Neural crest cell (in vitro differentiated cells): ENCODE data around the gene ACY1. TPM values are rescaled to one million over a fixed set of nuclear protein-coding genes. Genes with fewer than 3 reads are reported as not detected.
"Not testable (repeated sequence)": the region's sequence is repeated elsewhere in the genome, so short reads cannot be mapped to it uniquely, and the experiment has no call there.

Experiments used
- DNase-seq: peaks from one replicate; pipeline ENCODE4 v3.0.0; 2021; ENCODE audit warnings: low read depth, mixed read lengths, low spot score
- H3K27ac Mint-ChIP-seq: one replicate; pipeline ENCODE4 v1.8.0; 2021; ENCODE audit warnings: mild to moderate bottlenecking, mixed read lengths; ENCODE audit not compliant: unreplicated experiment
- H3K27me3 Mint-ChIP-seq: 2 replicates; pipeline ENCODE4 v1.8.0; 2021; ENCODE audit warnings: low read depth, mild to moderate bottlenecking, mixed read lengths
- H3K36me3 Mint-ChIP-seq: 2 replicates; pipeline ENCODE4 v1.8.0; 2021; ENCODE audit warnings: low read depth, mild to moderate bottlenecking, mixed read lengths
- H3K4me1 Mint-ChIP-seq: 2 replicates; pipeline ENCODE4 v1.8.0; 2021; ENCODE audit warnings: mixed read lengths
- H3K4me3 Mint-ChIP-seq: one replicate; pipeline ENCODE4 v1.8.0; 2021; ENCODE audit warnings: mild to moderate bottlenecking, mixed read lengths
- H3K9me3 Mint-ChIP-seq: 2 replicates; pipeline ENCODE4 v1.8.0; 2021; ENCODE audit warnings: mixed read lengths
- CTCF ChIP-seq: fragments of 200-600 bp; sonication (generic); conservative IDR thresholded peaks from 2 replicates; pipeline ENCODE4 v1.5.0; 2021; ENCODE audit warnings: antibody characterized with exemption, mild to moderate bottlenecking
- total RNA-seq: library from RNA; stranded (reverse); gene quantifications from 2 replicates; pipeline ENCODE4 v1.2.1, GENCODE V29; 2021

The ACY1 gene
- total RNA-seq, 1 donor from 2014 or later: 32.5 TPM

DNA sequence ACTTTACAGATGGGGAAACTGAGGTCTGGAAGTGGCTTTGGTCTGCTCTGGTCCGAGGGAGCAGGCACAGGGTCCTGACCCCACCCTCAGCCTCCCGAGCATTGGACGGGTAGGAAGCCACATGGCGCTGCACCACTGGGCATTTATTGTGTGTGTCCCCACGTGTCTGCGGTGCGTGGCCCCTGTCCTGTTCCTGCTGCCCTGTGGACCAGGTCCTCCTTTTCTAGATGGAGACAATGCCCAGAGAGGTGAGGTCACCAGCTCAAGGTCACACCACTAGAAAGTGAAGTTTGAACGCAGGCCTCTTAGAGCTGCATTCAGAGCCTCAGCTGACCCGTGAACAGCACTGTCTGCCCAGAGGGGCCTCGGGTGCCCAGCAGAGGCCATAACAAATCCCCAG is 46.2 kb downstream of the ACY1 start:
- H3K27me3 Mint-ChIP-seq: no peaks in the 10 kb centered on the region
- no peak overlapping the region for H3K4me3 Mint-ChIP-seq
- H3K9me3 Mint-ChIP-seq: no peaks in the 10 kb centered on the region

GRCh38 chr3:52030714-52031310 is 47.5 kb downstream of the ACY1 start:
- peaks cover 10% of the 10 kb centered on the region for H3K4me1 Mint-ChIP-seq
- no peaks in the 10 kb centered on the region for H3K36me3 Mint-ChIP-seq
- no peaks in the 10 kb centered on the region for H3K27me3 Mint-ChIP-seq
- no peak for TF ChIP-seq CTCF
- no peak for DNase-seq
- no peak overlapping the region for H3K27ac Mint-ChIP-seq
- no peak overlapping the region for H3K4me3 Mint-ChIP-seq
- H3K9me3 Mint-ChIP-seq: no peaks in the 10 kb centered on the region

More for the DNA sequence above, 46.2 kb downstream of the ACY1 start:
- no peak for TF ChIP-seq CTCF
- no peak for DNase-seq
- Mint-ChIP-seq H3K36me3 (no peaks in the 10 kb centered on the region), H3K4me1 (peaks cover 23% of the 10 kb centered on the region), H3K27ac (no peak overlapping the region)

DNA sequence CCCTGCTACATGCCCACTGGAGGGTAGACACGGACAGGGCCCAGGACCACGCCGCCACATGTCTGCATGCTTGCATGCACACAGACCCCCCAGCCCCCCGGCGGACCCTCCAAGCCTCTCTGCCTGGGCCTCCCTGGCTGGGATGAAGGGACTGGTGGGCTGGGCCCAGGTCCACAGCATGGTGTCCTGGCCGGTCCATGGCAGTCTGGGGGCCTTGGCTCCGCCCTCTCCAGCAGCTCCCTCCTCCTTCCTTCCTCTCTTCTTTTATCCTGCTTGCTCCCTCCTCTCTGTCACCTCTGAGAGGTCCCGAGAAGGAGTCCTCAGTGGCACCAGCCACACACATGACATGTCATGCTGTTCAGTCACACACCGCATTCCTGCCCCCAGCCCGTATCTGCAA is 48.6 kb downstream of the ACY1 start:
- no peak overlapping the region for H3K27ac Mint-ChIP-seq
- TF ChIP-seq CTCF: no peak
- no peaks in the 10 kb centered on the region for H3K36me3 Mint-ChIP-seq
- H3K27me3 Mint-ChIP-seq: no peaks in the 10 kb centered on the region
- peaks cover 5% of the 10 kb centered on the region for H3K4me1 Mint-ChIP-seq
- no peaks in the 10 kb centered on the region for H3K9me3 Mint-ChIP-seq
- DNase-seq: no peak
- H3K4me3 Mint-ChIP-seq: no peak overlapping the region

GRCh38 chr3:52032702-52033408 is 49.5 kb downstream of the ACY1 start:
- Mint-ChIP-seq H3K27ac (no peak overlapping the region), H3K36me3 (no peaks in the 10 kb centered on the region), H3K4me3 (no peak overlapping the region), H3K27me3 (no peaks in the 10 kb centered on the region), H3K9me3 (no peaks in the 10 kb centered on the region), H3K4me1 (peaks cover 5% of the 10 kb centered on the region)
- DNase-seq: no peak
- no peak for TF ChIP-seq CTCF

DNA sequence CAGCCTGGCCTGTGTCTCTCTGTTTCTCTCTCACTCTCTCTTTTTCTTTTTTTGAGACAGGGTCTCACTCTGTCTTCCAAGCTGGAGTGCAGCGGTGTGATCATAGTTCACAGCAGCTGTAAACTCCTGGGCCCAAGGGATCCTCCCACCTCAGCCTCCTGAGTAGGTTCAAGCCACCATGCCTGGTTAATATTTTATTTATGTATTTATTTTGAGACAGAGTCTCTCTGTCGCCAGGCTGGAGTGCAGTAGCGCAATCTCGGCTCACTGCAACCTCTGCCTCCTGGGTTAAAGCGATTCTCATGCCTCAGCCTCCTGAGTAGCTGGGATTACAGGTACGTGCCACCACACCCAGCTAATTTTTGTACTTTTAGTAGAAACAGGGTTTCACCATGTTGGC is 50.4 kb downstream of the ACY1 start:
- H3K27ac Mint-ChIP-seq, H3K27me3 Mint-ChIP-seq, H3K4me1 Mint-ChIP-seq, H3K4me3 Mint-ChIP-seq, H3K36me3 Mint-ChIP-seq, H3K9me3 Mint-ChIP-seq, DNase-seq: not testable (repeated sequence)

DNA sequence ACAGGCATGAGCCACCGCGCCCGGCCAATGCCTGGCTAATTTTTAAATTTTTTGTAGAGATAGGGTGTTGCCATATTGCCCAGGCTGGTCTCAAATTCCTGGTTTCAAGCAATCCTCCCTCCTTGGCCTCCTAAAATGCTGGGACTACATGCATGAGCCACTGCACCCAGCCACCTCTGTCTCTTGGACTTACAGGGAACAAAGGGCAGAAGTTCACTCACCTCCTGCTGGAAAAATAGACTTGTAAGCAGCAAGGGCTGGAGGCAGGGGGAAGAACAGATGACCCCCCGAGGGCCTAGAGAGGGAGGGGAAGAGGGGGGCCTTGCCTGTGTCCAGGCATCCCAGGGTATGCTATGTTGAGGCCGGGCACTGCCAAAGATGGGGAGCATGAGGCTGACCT is 50.9 kb downstream of the ACY1 start:
- Mint-ChIP-seq H3K4me3 (no peak overlapping the region), H3K4me1 (peaks cover 5% of the 10 kb centered on the region), H3K27me3 (no peaks in the 10 kb centered on the region), H3K9me3 (no peaks in the 10 kb centered on the region), H3K27ac (no peak overlapping the region), H3K36me3 (no peaks in the 10 kb centered on the region)
- DNase-seq: no peak
- TF ChIP-seq CTCF: no peak
